Osteocyte (in vitro differentiated cells): ENCODE data around the gene ABHD8. TPM values are rescaled to one million over a fixed set of nuclear protein-coding genes. Genes with fewer than 3 reads are reported as not detected.

ENCODE experiments used
- DNase-seq: peaks from one replicate; pipeline ENCODE4 v3.0.0; 2021; ENCODE audit warnings: mixed read lengths; ENCODE audit not compliant: unreplicated experiment; ENCODE audit errors: extremely low spot score
- H3K27ac Mint-ChIP-seq: one replicate; pipeline ENCODE4 v1.8.0; 2021; ENCODE audit warnings: mild to moderate bottlenecking, mixed read lengths; ENCODE audit not compliant: unreplicated experiment
- H3K27me3 Mint-ChIP-seq: one replicate; pipeline ENCODE4 v1.8.0; 2021; ENCODE audit warnings: mixed read lengths; ENCODE audit not compliant: unreplicated experiment
- H3K36me3 Mint-ChIP-seq: one replicate; pipeline ENCODE4 v1.8.0; 2021; ENCODE audit warnings: mixed read lengths; ENCODE audit not compliant: unreplicated experiment
- H3K4me1 Mint-ChIP-seq: one replicate; pipeline ENCODE4 v1.8.0; 2021; ENCODE audit warnings: mixed read lengths; ENCODE audit not compliant: unreplicated experiment
- H3K4me3 Mint-ChIP-seq: one replicate; pipeline ENCODE4 v1.8.0; 2021; ENCODE audit warnings: mild to moderate bottlenecking, moderate library complexity, mixed read lengths; ENCODE audit not compliant: unreplicated experiment
- H3K9me3 Mint-ChIP-seq: one replicate; pipeline ENCODE4 v1.8.0; 2021; ENCODE audit warnings: mixed read lengths; ENCODE audit not compliant: unreplicated experiment
- CTCF ChIP-seq: fragments of 200-600 bp; sonication (generic); IDR thresholded peaks from 2 replicates; pipeline ENCODE4 v1.5.0; 2021; ENCODE audit warnings: antibody characterized with exemption, mild to moderate bottlenecking, moderate library complexity
- total RNA-seq: library from RNA; stranded (reverse); gene quantifications from 2 replicates; pipeline ENCODE4 v1.2.1, GENCODE V29; 2021

The ABHD8 gene
- total RNA-seq, 1 donor from 2014 or later: 5.0 TPM

- no peaks in the 10 kb centered on the region for H3K9me3 Mint-ChIP-seq
- no peak for DNase-seq
- no peak overlapping the region for H3K27ac Mint-ChIP-seq
- no peaks in the 10 kb centered on the region for H3K36me3 Mint-ChIP-seq
- H3K4me3 Mint-ChIP-seq: no peak overlapping the region
- TF ChIP-seq CTCF: no peak
- H3K4me1 Mint-ChIP-seq: peaks cover 15% of the 10 kb centered on the region
- no peaks in the 10 kb centered on the region for H3K27me3 Mint-ChIP-seq
These were observed 9.0 kb downstream of the ABHD8 start for GRCh38 chr19:17294051-17294891.

GRCh38 chr19:17293605-17294004, 9.6 kb downstream of the ABHD8 start:
- Mint-ChIP-seq H3K27me3 (no peaks in the 10 kb centered on the region), H3K4me1 (peaks cover 15% of the 10 kb centered on the region), H3K4me3 (no peak overlapping the region), H3K36me3 (no peaks in the 10 kb centered on the region), H3K9me3 (no peaks in the 10 kb centered on the region), H3K27ac (no peak overlapping the region)
- TF ChIP-seq CTCF: no peak
- DNase-seq: no peak

GRCh38 chr19:17292301-17293074, 10.7 kb downstream of the ABHD8 start:
- Mint-ChIP-seq H3K4me3 (peak overlapping the region; percentile 83), H3K27me3 (no peaks in the 10 kb centered on the region), H3K4me1 (peaks cover 15% of the 10 kb centered on the region), H3K36me3 (no peaks in the 10 kb centered on the region), H3K9me3 (no peaks in the 10 kb centered on the region), H3K27ac (peak overlapping the region; percentile 77)
- peak; percentile 77 for TF ChIP-seq CTCF
- peak; percentile 91 for DNase-seq

GRCh38 chr19:17289489-17289888, 13.7 kb downstream of the ABHD8 start:
- H3K4me1 Mint-ChIP-seq: peaks cover 10% of the 10 kb centered on the region
- H3K27me3 Mint-ChIP-seq: no peaks in the 10 kb centered on the region
- no peak overlapping the region for H3K27ac Mint-ChIP-seq
- DNase-seq: peak; percentile 89
- no peaks in the 10 kb centered on the region for H3K36me3 Mint-ChIP-seq
- H3K4me3 Mint-ChIP-seq: no peak overlapping the region
- H3K9me3 Mint-ChIP-seq: no peaks in the 10 kb centered on the region
- no peak for TF ChIP-seq CTCF

- no peaks in the 10 kb centered on the region for H3K36me3 Mint-ChIP-seq
- TF ChIP-seq CTCF: no peak
- no peaks in the 10 kb centered on the region for H3K27me3 Mint-ChIP-seq
- no peak for DNase-seq
- H3K4me3 Mint-ChIP-seq: no peak overlapping the region
- no peaks in the 10 kb centered on the region for H3K9me3 Mint-ChIP-seq
- H3K27ac Mint-ChIP-seq: no peak overlapping the region
- H3K4me1 Mint-ChIP-seq: peaks cover 6% of the 10 kb centered on the region
These were observed 16.5 kb downstream of the ABHD8 start for GRCh38 chr19:17286752-17287151.
